Suprapubic skin (tissue), 3 donors: ENCODE results near the gene PUS3.

ENCODE experiments used
- CTCF ChIP-seq, 2 donors: fragments of 200-600 bp in 1 of 2; fragments of 450-650 bp in 1 of 2; sonication (generic) in 1 of 2; IDR thresholded peaks; one replicate each; pipeline ENCODE4 v1.5.1; 2016 to 2019; ENCODE audit warnings: antibody characterized with exemption in 2 of 2, mild to moderate bottlenecking in 1 of 2, moderate library complexity in 1 of 2
- POLR2A ChIP-seq, 2 donors: fragments of 450-650 bp; IDR thresholded peaks; one replicate each; pipeline ENCODE4 v1.6.1; 2017; ENCODE audit warnings: antibody characterized with exemption in 2 of 2, mild to moderate bottlenecking in 2 of 2, moderate library complexity in 2 of 2

- TF ChIP-seq POLR2A (IDR thresholded peaks at IDR 0.05) (no peak), CTCF (IDR thresholded peaks at IDR 0.05) (no peak)
These were observed 10.0 kb downstream of the PUS3 start for GRCh38 chr11:125892994-125893393.
